GM10266 (cell line): ENCODE measurements around the gene OSGIN1.

Source experiments
- DNase-seq: peaks from one replicate; pipeline ENCODE4 v3.0.0; 2012; ENCODE audit errors: extremely low spot score
- CTCF ChIP-seq: IDR thresholded peaks from 2 replicates; pipeline ENCODE4 v1.5.1; 2012; ENCODE audit warnings: mild to moderate bottlenecking, low read depth; ENCODE audit not compliant: control insufficient read depth, insufficient read depth; ENCODE audit errors: missing control alignments

The OSGIN1 gene

GRCh38 chr16:83961591-83961990 lies 8.6 kb downstream of the OSGIN1 start:
- DNase-seq = no peak
- TF ChIP-seq CTCF = no peak

- TF ChIP-seq CTCF = no peak
- DNase-seq = no peak
Observed at GRCh38 chr16:83963277-83964119, 10.5 kb downstream of the OSGIN1 start.

GRCh38 chr16:83964684-83965443 lies 11.8 kb downstream of the OSGIN1 start:
- DNase-seq = no peak
- TF ChIP-seq CTCF = no peak

GRCh38 chr16:83965444-83966152 lies 12.6 kb downstream of the OSGIN1 start:
- DNase-seq = no peak
- TF ChIP-seq CTCF = no peak

- no peak for TF ChIP-seq CTCF
- no peak for DNase-seq
Observed at GRCh38 chr16:83966153-83966696, 13.2 kb downstream of the OSGIN1 start.

GRCh38 chr16:83967091-83967490 lies 14.1 kb downstream of the OSGIN1 start:
- no peak for TF ChIP-seq CTCF
- no peak for DNase-seq
